NCI-H2029 treated with DMSO at 0.1 percent for 48 hours (cell line): ENCODE data around the gene HSPG2.

ENCODE experiments used
- DNase-seq: peaks from one replicate; lab custom pipeline; 2025; lab: John Stamatoyannopoulos, UW

The HSPG2 gene

DNA sequence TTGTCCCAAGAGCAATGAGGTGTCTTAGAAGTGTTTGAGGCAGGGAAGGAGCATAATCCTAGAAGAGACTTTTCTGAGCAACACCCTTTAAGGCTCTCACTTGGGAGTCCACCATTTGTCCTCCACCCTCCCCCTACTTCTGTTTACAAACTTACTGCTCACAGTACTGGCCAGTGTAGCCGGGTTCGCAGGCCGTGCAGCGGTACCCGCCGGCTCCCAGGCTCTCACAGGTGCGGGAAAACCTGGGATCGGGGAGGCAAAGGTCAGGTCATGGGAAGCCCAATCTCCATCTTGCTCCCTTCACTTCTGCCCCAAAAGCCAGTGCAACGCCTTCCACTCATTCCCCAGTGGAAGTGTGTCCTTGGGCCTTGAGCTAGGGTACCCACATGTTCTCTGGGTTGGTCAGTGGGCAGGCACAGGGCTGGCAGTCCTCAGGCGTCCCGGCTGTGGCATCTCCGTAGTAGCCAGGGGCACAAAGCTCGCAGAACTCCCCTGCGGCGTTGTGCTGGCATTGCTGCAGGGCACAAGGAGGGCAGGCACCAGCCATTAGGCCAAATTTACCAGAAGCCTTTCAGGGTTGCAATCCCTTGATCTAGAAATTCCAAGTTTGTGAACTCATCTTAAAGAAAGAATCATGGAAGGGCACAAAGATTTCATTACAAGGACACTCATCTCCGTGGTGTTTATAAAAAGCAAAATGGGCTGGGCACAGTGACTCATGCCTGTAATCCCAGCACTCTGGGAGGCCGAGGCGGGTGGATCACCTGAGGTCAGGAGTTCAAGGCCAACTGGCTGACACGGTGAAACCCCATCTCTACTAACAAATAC is 75.3 kb downstream of the HSPG2 start:
- no peak for DNase-seq

DNA sequence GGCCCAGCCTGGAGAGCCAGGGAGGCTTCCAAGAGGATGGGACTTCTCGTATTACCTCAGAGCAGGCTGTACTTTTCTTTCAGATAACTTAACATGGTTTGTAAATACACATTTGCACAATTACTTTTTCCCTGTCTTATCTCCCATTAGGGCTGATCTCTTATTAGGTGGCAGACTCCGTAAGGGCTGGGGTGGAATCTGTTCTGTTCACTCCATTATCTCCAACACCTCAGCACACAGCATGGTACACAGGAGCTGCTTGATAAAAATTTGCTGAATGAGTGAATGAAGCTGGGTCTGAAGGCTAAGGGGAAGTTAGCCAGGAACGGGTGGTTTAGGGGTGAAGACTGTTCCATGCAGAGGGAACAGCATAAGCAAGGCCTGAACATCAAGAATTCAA is 76.1 kb downstream of the HSPG2 start:
- no peak for DNase-seq

DNA sequence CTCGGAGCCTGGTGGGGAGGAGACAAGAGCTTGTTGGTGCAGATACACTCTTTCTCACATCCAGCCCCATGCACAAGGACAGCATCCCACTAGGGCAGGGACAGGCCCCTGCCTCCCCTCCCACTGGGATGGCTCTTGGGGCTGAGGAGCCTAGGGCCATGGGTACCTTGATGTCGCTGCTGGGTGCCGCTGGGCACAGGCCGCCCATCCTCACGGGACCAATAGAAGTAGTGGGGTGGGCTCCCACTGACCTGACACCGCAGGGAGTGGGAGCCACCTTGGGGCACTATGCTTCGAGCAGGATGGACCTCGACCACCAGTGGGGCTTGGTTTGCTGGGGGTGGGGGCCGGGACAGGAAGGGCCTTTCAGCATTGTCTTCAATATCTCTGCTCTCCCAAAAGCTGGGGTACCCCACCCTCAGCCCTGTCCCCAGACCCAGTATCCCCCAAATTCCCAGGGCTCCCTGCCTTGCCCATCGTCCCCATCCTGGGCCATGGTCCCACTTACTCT is 77.4 kb downstream of the HSPG2 start:
- DNase-seq: no peak

DNA sequence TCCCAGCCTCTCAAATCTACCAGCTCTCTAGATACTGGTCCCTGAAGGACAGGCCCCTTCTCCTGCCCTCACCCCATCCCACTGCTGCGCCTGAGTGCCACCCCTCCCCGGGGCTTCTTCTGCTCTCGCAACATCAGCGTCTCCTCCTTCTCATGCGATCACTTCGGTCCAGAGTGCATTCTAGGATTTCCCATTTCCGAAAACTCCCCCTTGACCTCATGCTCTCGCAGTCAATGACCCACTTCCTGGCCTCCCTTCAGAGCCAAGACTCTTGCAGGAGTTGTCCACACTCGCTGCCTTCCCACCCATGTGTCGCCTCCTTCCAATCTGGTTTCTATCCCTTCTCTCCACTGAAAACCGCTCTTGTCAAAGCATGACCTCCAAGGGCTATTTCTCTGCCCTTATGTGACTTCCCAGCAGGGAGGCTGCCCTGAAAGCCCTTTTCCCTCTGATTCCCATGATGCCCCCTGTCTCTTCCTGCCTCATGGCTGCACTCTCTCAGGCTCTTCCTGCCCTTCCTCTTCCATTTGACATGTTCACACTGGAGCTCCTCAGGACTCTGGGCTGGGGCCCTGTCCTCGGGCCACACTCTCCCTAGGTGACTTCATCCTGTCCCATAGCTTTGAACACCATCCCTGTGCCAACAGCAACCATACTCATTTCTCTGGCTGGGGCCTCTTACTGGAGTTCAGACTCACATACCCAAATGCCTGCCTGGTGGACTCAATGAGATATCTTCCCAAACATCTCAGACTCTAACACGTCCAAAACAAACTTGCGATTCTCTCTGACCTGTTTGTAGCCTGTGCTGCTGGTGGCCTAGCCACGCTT is 79.1 kb downstream of the HSPG2 start:
- no peak for DNase-seq

- no peak for DNase-seq
Measured at GRCh38 chr1:21857142-21857839, 79.8 kb downstream of the HSPG2 start.

DNA sequence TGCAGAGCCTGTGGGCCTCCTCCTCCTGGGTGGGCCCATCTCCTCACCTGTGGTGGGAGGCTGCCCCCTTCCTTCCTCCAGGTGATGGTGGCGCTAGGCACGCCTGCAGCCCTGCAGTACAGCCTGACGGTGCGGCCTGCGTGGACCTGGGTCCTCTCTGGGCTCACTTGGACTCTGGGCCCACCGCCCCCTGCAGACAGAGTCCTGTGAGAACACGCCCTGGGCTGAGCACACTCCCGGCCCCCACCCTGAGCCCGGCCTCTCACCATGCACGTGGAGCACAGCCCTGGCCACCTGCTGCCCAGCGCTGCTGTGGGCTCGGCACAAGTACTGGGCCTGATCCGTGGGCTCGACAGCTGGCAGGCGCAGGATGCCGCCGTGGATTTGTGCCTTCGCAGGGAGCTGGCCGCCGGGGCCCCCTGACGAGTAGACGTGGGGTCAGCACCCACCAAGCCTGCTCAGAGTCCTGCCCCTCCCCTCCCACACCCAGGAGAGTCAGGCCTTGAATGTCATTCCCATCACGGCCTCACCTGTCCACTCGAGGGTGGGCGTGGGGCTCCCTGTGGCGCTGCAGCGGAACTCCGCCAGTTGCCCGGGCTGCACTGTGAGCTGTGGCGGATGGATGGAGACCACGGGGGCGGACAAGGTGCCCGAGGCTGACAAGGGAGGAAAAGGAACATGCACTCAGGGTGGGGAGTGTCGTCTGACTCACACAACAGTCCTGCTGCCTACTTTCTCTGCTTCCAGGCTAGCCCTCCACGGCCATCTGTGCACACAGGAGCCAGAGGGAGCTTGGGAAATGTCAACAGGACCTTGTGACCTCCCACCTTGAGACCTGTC is 81.6 kb downstream of the HSPG2 start:
- no peak for DNase-seq

DNA sequence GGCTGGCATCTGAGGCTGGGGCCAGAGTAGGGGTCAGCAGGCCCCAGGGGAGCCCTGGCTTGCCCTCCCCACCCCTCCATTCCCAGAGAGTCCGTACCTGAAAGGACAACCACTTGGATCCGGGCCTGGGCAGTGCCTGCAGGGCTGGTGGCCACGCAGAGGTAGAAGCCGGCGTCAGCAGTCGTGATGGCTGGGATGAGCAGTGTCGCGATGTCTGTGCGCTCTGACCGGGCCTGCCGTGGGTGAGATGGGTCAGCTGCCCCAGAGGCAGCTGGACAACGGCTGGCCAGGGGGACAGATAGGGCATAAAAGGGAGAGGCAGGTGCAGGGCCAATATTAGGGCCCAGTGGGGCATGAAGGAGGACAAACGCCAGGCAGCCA is 82.4 kb downstream of the HSPG2 start:
- DNase-seq: no peak

- DNase-seq: no peak
Measured at GRCh38 chr1:21854090-21854750, 82.9 kb downstream of the HSPG2 start.

DNA sequence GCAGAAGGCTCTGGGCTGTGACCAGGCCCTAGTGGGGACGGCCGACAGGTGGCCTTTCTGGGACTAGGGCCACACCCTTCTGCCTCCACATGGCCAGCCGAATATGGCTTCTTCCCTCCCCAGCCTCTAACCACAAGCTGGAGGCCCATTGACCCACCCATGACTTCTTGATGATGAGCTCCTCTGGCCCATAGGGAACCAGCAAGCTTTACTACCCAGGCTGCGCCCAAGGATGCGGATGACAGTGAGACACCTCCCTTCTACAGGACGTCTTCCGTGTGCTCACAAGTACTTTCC is 84.0 kb downstream of the HSPG2 start:
- no peak for DNase-seq

- no peak for DNase-seq
Measured at GRCh38 chr1:21852282-21853130, 84.6 kb downstream of the HSPG2 start.

GRCh38 chr1:21851430-21852250 is 85.5 kb downstream of the HSPG2 start:
- DNase-seq: no peak

DNA sequence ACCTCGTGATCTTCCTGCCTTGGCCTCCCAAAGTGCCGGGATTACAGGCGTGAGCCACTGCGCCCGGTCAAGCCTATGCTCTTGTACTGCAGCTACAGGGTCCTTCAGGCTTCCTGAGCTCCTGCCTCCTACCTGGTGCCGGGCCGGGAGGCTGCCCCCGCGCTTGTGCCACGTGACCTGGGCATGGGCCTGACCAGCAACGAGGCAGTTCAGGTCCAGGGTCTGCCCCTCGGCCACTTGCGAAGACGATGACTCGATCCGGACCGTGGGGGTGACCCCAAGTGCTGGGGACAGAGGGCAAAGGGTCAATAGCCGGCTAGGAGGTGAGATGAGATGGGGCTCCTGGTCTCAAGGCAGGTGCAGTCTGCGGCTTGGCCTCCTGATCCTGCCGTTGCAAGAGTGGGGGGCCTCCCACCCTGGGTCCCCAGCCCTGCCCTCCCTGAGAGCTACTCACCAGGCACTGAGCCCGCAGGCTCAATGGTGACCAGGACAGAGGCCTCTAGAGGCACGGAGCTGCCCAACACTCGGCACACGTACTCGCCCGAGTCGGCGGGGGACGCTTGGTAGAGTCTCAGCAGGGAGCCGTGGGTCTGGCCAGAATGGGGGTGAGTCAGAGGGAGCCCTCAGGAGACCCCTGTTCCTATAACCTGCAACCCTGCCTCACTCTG is 87.1 kb downstream of the HSPG2 start:
- no peak for DNase-seq

DNA sequence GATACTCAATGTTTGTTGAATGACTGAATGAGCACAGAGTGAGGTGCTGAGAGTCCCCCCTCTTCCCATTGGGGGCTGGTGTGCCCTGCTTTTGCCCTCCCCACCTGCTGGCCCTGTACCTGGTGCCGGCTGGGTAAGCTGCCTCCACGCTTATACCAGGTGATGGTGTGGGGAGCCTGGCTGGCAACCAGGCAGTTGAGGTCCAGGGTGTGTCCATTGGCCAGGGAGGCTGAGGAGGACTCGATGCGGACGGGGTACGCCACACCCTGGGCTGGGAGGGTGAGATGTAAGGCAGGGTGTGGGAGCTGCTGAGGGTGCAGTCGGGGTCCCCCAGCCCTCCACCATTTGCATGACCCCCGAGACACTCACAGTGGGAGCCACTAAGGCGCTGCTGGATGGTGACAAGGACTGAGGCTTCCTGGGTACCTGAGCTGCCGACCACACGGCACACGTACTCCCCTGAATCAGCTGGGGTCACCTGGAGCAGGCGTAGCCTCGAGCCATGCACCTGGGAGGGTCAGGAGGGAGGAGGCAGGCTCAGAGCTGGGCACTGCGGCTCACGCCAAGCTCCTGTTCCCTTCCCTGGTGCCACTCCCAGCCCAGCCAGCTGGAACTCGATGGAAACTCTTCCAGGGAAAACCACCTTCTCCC is 88.5 kb downstream of the HSPG2 start:
- DNase-seq: no peak

DNA sequence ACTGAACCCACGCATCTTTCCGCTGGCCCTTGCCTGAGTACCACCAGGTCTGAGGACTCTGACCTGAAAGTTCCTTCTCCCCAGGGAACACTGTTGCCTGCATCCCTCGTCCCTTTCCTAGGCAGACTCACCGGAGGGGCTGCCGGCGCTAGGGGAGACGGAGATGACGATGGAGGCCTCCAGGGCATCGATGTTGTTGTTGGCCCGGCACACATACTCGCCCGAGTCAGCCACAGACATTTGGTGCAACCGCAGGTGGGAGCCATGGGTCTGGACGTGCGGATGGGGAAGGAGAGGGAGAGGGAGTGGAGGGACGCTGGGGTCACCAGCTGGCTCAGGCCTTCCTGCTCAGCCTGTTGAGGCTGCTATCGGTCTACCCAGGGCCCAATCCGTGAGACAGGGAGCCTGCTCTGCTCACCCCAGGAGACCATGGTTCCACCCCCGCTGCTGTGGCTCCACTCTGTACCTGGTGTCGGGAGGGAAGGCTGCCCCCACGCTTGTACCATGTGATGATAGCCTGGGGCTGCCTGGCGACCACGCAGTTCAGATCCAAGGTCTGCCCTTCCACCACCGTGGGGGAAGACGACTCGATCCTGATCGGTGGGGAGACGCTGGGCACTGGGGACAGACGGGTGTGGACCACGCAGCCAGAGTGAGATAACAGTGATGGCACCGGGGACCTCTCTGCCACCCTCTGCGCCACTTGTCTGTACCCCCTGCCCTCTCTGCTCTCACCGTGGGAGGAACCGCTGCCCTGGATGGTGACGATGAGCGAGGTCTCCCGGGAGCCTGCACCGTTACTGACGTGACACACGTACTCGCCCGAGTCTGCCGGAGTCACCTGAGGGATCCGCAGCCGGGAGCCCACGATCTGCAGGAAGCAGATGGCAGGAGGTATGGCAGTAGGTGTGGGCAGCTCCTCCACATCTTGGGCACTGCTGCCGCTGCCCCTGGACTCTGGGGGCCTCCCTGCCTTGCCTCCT is 89.6 kb downstream of the HSPG2 start:
- no peak for DNase-seq

- DNase-seq: no peak
Measured at GRCh38 chr1:21845646-21846641, 91.2 kb downstream of the HSPG2 start.

GRCh38 chr1:21843996-21844395 is 93.1 kb downstream of the HSPG2 start:
- no peak for DNase-seq
